Measurements from ENCODE around the gene ITGAD. TPM values are rescaled to one million over a fixed set of nuclear protein-coding genes. Genes with fewer than 3 reads are reported as not detected.

ITGAD gene
- total and polyA plus RNA-seq, 2 experiments from 2014 or later: not detected

- TF ChIP-seq, protein P1, sequence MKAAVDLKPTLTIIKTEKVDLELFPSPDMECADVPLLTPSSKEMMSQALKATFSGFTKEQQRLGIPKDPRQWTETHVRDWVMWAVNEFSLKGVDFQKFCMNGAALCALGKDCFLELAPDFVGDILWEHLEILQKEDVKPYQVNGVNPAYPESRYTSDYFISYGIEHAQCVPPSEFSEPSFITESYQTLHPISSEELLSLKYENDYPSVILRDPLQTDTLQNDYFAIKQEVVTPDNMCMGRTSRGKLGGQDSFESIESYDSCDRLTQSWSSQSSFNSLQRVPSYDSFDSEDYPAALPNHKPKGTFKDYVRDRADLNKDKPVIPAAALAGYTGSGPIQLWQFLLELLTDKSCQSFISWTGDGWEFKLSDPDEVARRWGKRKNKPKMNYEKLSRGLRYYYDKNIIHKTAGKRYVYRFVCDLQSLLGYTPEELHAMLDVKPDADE (IDR thresholded peaks at IDR 0.05): no peak
- TF ChIP-seq ZNF331 (CRISPR knock-in tag; IDR thresholded peaks at IDR 0.05; ENCODE audit: low read depth): no peak
- no peak for TF ChIP-seq ZNF114 (CRISPR knock-in tag; IDR thresholded peaks at IDR 0.05)
- TF ChIP-seq STAT1 (IDR thresholded peaks at IDR 0.05; ENCODE audit: unreplicated experiment): no peak
Observed at GRCh38 chr16:31402687-31403086, 9.6 kb downstream of the ITGAD start (continued).

- ATAC-seq: no peak
- Mint-ChIP-seq H3K36me3 (ENCODE audit: low read depth) (no peaks in the 10 kb centered on the region), H3K4me3 (no peak overlapping the region), H3K9me3 (peaks cover 9% of the 10 kb centered on the region; the same call in 1 of the 3 replicates), H3K4me1 (no peaks in the 10 kb centered on the region), H3K27me3 (ENCODE audit: insufficient read depth, low read depth, poor library complexity) (peaks cover 2% of the 10 kb centered on the region), H3K27ac (no peak overlapping the region)
- DNase-seq (ENCODE audit: low spot score): no peak
- Histone ChIP-seq H3F3A (replicated peaks; ENCODE audit: low read depth) (no peaks in the 10 kb centered on the region), H3K4me2 (no peak overlapping the region), H3K4me3 (no peak overlapping the region), H3K4me1 (ENCODE audit: insufficient read depth) (no peaks in the 10 kb centered on the region), H4K20me1 (replicated peaks; ENCODE audit: insufficient read depth) (no peaks in the 10 kb centered on the region), H2AFZ (no peak overlapping the region), H3K27ac (ENCODE audit: low read depth) (no peak overlapping the region), H3K79me2 (replicated peaks; ENCODE audit: insufficient read depth) (no peaks in the 10 kb centered on the region), H3K9me2 (ENCODE audit: insufficient read depth) (no peaks in the 10 kb centered on the region), H3K27me3 (ENCODE audit: insufficient read depth) (no peaks in the 10 kb centered on the region), H3K36me3 (ENCODE audit: insufficient read depth) (no peaks in the 10 kb centered on the region)
- TF ChIP-seq, protein P1 (IDR thresholded peaks at IDR 0.05): no peak
- TF ChIP-seq JUNB (IDR thresholded peaks at IDR 0.05; ENCODE audit: unreplicated experiment) (no peak), EZH2 (IDR thresholded peaks at IDR 0.05; ENCODE audit: low read depth, unreplicated experiment) (no peak), STAT1 (IDR thresholded peaks at IDR 0.05; ENCODE audit: unreplicated experiment) (no peak), EZH2phosphoT487 (IDR thresholded peaks at IDR 0.05; ENCODE audit: unreplicated experiment) (no peak), CTCF (conservative IDR thresholded peaks at IDR 0.05; ENCODE audit: low read depth in 2 of 2) (no peak), ZNF331 (CRISPR knock-in tag; IDR thresholded peaks at IDR 0.05; ENCODE audit: low read depth) (no peak), ZNF114 (CRISPR knock-in tag; IDR thresholded peaks at IDR 0.05) (no peak), POLR2AphosphoS5 (IDR thresholded peaks at IDR 0.05; ENCODE audit: low read depth) (no peak), NANOG (IDR thresholded peaks at IDR 0.05; ENCODE audit: borderline replicate concordance) (no peak)
- TF ChIP-seq, protein P2, sequence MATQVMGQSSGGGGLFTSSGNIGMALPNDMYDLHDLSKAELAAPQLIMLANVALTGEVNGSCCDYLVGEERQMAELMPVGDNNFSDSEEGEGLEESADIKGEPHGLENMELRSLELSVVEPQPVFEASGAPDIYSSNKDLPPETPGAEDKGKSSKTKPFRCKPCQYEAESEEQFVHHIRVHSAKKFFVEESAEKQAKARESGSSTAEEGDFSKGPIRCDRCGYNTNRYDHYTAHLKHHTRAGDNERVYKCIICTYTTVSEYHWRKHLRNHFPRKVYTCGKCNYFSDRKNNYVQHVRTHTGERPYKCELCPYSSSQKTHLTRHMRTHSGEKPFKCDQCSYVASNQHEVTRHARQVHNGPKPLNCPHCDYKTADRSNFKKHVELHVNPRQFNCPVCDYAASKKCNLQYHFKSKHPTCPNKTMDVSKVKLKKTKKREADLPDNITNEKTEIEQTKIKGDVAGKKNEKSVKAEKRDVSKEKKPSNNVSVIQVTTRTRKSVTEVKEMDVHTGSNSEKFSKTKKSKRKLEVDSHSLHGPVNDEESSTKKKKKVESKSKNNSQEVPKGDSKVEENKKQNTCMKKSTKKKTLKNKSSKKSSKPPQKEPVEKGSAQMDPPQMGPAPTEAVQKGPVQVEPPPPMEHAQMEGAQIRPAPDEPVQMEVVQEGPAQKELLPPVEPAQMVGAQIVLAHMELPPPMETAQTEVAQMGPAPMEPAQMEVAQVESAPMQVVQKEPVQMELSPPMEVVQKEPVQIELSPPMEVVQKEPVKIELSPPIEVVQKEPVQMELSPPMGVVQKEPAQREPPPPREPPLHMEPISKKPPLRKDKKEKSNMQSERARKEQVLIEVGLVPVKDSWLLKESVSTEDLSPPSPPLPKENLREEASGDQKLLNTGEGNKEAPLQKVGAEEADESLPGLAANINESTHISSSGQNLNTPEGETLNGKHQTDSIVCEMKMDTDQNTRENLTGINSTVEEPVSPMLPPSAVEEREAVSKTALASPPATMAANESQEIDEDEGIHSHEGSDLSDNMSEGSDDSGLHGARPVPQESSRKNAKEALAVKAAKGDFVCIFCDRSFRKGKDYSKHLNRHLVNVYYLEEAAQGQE (IDR thresholded peaks at IDR 0.05; ENCODE audit: unreplicated experiment): no peak
Observed at GRCh38 chr16:31403590-31404352, 10.6 kb downstream of the ITGAD start.

All from GM23338 (cell line).